CD4-positive, alpha-beta T cell treated with Interleukin-6 at 100 ng/mL for 8 hours (primary cell): ENCODE results near the gene MRPL44.
A peak's percentile ranks its signal among the peaks of the same experiment; 100 is the strongest.
"Not testable (repeated sequence)": the region's sequence is repeated elsewhere in the genome, so short reads cannot be mapped to it uniquely, and the experiment has no call there.

Experiments
- DNase-seq: peaks from one replicate; pipeline ENCODE4 v3.0.0-alpha.2; 2020; ENCODE audit warnings: mixed read lengths, low spot score

MRPL44 gene

GRCh38 chr2:223971731-223972130, 14.5 kb downstream of the MRPL44 start:
- DNase-seq: no peak

DNA sequence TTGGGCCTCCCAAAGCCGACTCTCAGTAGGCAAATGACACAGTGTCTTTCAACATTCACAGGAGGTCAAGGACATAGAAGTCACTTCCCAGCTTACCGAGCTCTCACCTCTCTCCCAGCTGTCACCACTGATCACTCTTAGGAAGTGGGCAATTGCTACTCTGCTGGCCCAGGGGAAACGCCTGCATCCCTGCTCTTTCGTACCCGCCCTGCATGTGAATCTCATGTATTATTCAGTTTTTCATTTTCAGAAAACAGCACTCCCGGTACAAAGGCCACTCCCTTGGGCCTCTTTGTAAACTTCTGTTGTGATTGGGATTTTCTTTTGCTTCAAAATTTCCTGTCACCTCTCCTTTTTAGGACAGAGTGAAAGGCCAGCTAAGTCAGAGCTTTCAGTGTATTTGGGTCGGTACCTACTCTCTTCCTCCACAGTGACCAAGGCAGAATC, 15.4 kb downstream of the MRPL44 start:
- DNase-seq: no peak

DNA sequence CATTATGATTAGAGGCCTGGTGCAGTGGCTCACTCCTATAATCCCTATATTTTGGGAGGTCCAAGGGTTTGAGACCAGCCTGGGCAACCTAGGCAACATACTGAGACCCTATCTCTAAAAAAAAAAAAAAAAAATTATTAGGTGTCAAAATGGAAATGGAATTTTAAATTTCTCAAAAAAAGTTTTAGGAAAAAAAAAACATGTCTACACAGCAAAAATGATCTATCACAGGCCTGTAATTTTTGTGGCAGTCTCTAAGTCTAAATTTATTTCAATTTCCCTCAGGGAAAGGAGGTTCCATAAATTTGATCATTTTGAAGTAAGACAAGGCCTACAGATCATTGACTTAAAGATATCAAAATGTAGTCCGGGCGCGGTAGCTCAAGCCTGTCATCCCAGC, 16.3 kb downstream of the MRPL44 start:
- no peak for DNase-seq

DNA sequence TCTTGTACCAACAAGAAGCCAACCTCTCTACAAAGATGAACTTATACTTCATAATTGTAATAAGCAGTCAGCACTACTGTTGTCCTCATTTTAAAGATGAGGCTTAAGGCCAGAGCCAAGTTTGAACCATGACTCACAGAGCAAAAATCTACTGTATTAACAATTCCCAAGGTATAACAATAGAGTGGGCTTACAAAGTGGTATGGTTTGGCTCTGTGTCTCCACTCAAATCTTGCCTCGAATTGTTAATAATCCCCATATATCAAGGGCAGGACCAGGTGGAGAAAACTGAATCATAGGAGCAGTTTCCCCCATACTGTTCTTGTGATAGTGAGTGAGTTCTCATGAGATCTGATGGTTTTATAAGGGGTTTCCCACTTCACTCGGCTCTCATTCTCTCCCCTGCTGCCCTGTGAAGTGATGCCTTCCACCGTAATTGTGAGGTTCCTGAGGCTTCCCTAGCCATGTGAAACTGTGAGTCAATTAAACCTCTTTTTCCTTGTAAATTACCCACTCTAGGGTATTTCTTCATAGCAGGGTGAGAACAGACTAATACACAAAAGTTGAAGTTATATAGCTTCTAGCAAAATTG, 19.5 kb downstream of the MRPL44 start:
- no peak for DNase-seq

DNA sequence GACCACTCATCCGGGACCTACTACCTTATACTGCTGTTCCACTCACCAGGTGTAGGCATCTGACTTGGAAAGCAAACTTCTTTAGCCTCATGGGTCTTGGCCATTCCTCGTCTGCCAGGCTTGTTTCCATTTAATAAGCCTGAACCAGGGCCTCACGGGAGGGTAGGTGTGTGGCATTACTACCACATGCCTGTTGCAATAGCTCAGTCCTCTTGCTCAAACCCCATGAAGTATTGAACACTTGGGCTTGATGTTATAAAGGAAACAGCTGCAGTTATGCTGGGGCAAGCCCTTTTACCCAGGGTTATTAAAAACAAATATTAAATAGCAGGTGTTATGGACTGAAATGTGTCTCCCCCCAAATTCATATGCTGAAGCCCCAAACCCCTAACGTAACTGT, 21.2 kb downstream of the MRPL44 start:
- no peak for DNase-seq

GRCh38 chr2:223979730-223980396, 22.6 kb downstream of the MRPL44 start:
- no peak for DNase-seq

DNA sequence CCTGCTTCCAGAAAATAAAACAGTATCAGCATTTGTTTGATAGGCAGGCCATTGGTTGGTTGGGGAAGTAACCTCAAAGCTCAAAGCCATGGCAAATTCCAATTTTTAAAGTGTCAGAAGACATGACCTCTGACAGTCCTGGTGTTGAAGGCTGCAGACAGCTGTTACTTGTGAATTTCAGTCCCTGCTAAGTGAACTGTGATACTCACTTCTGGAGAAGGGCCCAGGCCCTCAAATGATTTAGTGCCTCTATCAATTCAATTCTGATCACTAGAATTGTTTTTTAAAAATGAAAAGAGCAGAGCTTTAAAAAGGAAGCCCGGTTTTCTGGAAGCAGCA, 23.1 kb downstream of the MRPL44 start:
- no peak for DNase-seq

DNA sequence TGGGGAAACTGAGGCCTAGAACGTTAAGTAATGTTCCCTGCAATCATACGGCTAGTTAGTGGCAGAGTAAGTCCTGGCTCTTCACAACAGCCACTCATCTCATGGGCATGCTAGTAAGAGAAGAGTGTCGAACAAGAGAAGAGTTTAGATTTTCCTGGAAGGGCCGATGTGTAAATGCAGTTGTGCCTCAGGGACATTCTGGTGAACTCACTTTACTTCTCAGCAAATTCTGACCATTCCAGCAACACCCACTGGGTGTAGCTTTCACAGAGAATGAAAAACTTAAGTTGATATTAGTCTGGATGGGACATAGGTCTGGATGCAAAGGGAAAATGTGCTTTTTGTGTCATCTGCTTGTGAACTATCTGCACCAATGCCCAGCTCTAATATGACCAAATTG, 23.5 kb downstream of the MRPL44 start:
- no peak for DNase-seq

DNA sequence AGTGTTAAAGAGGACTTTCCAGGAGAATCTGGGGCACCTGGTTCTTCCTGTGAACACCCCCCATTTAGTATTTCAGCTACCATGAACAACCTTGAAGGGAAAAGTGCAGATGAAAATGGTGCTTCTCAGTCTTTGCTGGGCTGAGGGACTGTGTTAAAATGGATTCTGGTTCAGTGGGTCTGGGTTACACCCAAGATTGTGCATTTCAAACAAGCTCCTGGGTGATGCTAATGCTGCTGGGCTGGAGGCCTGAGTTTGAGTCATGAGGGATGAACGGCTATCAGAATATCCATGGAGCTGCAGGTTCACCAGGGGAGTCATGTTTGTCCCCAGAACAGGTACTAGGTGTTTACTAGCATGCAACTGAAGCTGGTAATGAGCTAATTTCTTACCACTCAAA, 24.0 kb downstream of the MRPL44 start:
- DNase-seq: no peak

GRCh38 chr2:223989206-223989855, 32.1 kb downstream of the MRPL44 start:
- no peak for DNase-seq

DNA sequence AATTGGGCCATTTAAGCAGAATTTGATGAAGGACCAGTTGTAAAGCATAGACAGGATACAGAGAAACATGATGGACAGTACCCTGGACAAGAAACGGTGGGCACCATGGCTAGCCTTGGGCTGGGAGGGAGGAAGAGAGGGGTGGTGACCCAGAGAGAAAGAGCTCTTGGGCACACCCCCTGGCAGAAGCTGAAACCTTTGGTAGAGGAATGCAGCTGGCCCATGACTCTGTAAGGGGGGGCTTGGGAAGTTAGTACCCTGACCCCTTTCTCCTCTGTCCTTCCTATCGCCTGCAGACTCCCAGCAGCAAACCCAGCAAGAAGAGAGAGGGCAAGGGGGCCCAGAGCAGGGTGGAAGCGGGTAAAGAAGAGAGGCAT, 32.6 kb downstream of the MRPL44 start:
- no peak for DNase-seq

DNA sequence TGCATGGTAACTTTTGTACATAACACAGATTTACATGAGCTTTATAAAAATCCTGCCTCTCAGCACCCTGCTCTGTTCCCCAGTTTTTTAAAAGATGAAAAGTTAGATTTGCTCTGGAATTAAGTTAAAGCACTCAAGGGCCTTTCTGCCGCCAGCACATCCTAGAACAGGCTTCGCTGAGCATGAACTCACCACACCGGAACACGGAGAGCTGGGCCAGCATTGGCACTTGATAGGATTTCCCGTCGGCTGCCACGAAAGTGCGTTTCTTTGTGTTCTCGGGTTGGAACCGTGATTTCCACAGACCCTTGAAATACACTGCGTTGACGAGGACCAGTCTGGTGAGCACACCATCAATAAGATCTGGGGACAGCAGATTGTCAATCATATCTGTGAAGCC, 34.3 kb downstream of the MRPL44 start:
- no peak for DNase-seq

DNA sequence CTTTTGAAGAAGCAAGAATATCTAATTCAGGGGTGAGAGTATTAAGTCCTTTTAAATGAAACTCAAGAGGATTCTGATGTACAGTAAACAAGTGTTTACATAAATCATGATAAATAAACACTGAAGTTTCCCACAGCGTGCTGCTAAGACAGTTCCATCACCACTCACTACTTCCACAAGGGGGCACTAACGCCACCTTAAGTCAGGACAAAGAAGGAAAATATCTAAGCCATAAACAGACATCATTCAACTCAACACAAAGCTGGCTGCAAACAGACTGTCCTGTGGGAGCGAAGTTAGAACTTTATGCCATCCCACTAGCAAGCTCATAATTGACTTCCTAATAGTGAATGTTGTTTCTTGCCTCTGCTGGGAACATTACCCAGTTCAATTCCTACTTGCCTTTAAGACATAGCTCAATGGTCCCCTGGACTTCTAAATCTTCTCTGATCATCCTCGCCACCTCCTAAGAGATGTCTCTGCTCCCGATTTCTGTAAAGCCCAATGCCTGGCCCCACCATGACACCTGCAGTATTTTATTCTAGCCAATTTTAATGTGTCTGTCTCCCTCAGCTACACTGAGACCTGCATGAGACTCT, 36.5 kb downstream of the MRPL44 start:
- DNase-seq: peak; percentile 54

DNA sequence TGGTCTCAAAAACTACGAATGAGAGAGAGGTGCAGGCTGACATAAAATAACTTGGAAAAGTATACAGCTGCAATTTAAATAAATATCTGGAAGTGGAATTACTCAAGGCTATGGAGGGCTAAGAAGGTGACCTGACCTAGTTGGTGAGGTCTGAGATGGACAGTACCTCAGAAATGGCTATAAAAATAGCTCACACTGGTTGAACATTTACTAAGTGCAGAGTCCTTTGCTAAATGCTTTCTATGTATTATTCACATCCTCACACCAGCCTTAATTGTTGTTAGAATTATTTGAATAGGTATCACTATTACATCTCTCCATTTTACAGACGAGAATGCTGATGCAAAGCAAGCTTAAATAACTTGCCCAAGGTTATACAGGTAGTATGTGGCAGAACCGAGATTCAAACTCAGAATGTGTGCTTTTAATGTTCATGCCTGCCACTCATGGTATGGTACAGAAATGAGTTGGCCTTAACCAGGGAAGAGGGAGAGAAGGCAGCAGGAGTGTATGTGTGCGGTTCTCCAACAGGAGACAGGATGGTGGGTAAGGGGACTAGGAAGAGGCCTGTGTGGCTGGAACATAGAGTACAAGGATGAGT, 37.4 kb downstream of the MRPL44 start:
- no peak for DNase-seq

DNA sequence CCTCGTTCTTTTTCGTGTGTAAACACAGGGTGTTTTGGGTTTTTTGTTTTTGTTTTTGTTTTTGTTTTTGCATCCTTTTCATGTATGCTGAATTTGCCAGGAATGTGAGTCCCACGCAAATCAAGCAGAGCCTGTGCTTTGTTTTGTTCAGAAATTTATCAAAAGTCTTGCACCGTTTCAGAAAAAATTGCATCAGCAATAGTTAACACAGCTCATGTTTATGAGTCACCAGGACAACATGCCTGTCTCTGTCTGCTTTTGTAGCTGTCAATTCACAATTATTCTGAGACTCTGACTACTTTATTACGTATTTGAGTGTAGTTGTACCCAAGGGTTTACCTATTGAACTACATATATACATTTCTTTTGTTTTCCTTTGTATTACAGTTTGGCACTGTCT, 38.3 kb downstream of the MRPL44 start:
- DNase-seq: no peak

DNA sequence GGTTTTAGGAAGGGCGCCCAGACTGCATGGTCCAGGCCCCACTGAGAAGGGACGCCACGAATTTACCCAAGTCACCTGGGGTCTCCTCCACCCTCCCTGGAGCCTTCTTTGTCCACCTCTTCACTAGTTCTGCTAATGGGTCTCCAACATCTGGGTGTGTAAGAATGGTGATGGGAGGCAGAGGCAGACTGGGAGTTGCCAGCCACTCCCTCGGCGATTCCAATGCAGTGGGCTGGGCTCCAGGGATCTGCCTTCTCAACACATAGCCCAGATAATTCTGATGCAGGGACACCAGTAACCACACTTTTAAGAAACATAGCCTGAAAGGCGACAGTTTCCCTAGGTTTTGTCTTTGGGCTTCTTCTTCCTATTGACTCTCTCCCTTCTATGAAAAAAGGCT, 39.1 kb downstream of the MRPL44 start:
- DNase-seq: no peak

DNA sequence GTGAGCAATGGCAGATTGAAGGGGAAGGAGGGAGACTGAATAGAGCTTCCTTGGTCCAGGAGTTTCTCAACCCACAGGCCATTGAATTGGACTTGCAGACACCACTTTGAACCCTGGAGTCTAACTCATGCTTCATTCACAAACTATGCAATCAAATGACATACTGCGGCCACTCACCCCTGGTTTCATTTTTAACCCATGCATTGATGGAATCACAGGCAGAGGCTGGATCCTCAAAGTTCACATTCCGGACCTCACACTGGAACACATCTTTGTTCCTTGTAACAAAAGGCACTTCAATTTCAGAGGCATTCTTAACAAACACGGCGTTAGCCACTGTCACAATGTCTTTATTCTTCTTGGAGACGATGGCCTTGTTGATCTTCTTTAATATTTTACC, 40.7 kb downstream of the MRPL44 start:
- DNase-seq: no peak

GRCh38 chr2:223998948-223999347, 41.7 kb downstream of the MRPL44 start:
- no peak for DNase-seq

DNA sequence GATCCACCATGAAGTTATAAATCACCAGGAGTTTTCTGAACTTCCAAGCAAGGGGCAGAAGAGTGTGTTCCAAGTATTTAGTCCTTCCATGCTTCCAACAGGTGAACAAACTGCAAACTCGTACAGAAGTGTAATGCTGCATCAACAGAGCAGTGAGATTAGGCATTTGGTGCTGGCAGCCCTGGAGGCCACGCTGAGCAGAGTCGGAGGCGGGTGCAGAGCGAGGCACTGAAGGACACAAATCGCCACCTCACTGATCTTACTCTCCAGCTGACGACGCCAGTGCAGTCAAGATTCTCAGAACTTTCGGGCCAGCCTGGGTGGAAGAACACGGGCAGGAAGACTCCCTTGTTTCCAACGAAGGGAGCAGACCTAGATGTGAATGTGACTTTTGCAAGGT, 42.6 kb downstream of the MRPL44 start:
- DNase-seq: no peak

GRCh38 chr2:224000662-224001061, 43.4 kb downstream of the MRPL44 start:
- DNase-seq: not testable (repeated sequence)

DNA sequence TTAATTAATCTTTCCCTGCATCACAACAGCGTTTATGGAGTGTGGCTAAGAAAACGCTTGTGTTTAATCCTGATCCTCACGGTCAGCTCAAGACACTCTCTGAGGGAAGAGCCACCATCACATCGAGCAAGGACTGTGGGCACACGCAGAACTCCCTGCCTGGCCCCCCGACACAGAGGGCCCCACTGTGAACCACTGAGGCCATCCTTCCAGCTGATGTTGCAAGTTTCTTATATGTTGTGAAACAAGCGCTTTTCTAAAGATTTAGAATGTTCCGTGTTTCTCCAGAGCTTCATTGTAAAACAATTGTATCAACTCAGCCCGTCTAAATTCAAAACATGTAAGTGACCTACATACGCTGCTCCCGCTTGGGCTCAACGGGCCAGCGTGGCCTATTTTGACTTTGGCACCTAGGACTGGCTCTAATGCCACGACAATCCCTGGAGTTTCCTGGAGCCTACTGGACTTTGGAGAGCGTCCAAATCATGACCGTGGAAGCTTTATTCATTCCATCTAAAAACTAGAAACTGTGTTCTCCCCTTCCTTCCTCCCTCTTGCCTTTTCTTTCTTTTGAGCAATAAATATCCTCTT, 46.9 kb downstream of the MRPL44 start:
- DNase-seq: no peak

GRCh38 chr2:224008702-224009261, 51.5 kb downstream of the MRPL44 start:
- no peak for DNase-seq
